ENCODE results near the gene LZTR1.
"Not testable (repeated sequence)": the region's sequence is repeated elsewhere in the genome, so short reads cannot be mapped to it uniquely, and the experiment has no call there.

The LZTR1 gene

GRCh38 chr22:20966883-20967696 is 15.0 kb upstream of the LZTR1 start, which contains the start of gene AIFM3:
Gene AIFM3 (plus strand): TSS chr22:20967255. CDS start chr22:20967945, 690 bp downstream.
- no peak for DNase-seq

GRCh38 chr22:20967697-20968211 is 14.3 kb upstream of the LZTR1 start:
- no peak for DNase-seq

- DNase-seq = no peak
Observed at GRCh38 chr22:20968281-20968977, 13.7 kb upstream of the LZTR1 start.

GRCh38 chr22:20970939-20971657 is 11.0 kb upstream of the LZTR1 start:
- no peak for DNase-seq

- DNase-seq = not testable (repeated sequence)
Observed at GRCh38 chr22:20972014-20972694, 9.9 kb upstream of the LZTR1 start.

GRCh38 chr22:20972933-20973577 is 9.0 kb upstream of the LZTR1 start:
- no peak for DNase-seq

- no peak for DNase-seq
Observed at GRCh38 chr22:20973634-20974286, 8.3 kb upstream of the LZTR1 start.

GRCh38 chr22:20974336-20974955 is 7.7 kb upstream of the LZTR1 start:
- DNase-seq = no peak

- DNase-seq = no peak
Observed at GRCh38 chr22:20975541-20976290, 6.4 kb upstream of the LZTR1 start.

- DNase-seq = no peak
Observed at GRCh38 chr22:20976291-20976877, 5.7 kb upstream of the LZTR1 start.

- DNase-seq = no peak
Observed at GRCh38 chr22:20977019-20977418, 5.1 kb upstream of the LZTR1 start.

- DNase-seq = no peak
Observed at GRCh38 chr22:20977516-20978170, 4.5 kb upstream of the LZTR1 start.

- no peak for DNase-seq
Observed at GRCh38 chr22:20978419-20978818, 3.7 kb upstream of the LZTR1 start.

- peak; percentile 63 for DNase-seq
Observed at GRCh38 chr22:20979243-20979809, 2.8 kb upstream of the LZTR1 start.

GRCh38 chr22:20979940-20980453 is 2.1 kb upstream of the LZTR1 start:
- DNase-seq = no peak

GRCh38 chr22:20980523-20980922 is 1.6 kb upstream of the LZTR1 start:
- no peak for DNase-seq

- DNase-seq = no peak
Observed at GRCh38 chr22:20980938-20981722, 967 bp upstream of the LZTR1 start.

GRCh38 chr22:20982563-20982882 is 426 bp downstream of the LZTR1 start:
- no peak for DNase-seq
